ENCODE results near the gene SV2C.

The SV2C gene

GRCh38 chr5:76289692-76290091 lies 206.5 kb downstream of the SV2C start:
- TF ChIP-seq CTCF (IDR thresholded peaks at IDR 0.05; ENCODE audit: low read depth, low read length, missing control alignments), result no peak
- in situ Hi-C loops (cut with HindIII; ENCODE audit: low pct_ligation_motif_present, low sequenced_read_pairs), result no loop called here

GRCh38 chr5:76290321-76290757 lies 207.2 kb downstream of the SV2C start:
- H3K4me3 ChIP-seq (ENCODE audit: low read depth, low read length), result no peak overlapping the region
- H3K36me3 ChIP-seq (replicated peaks), result no peaks in the 10 kb centered on the region
- no peak for DNase-seq
- in situ Hi-C loops (cut with HindIII; ENCODE audit: low pct_ligation_motif_present, low sequenced_read_pairs), result no loop called here
- H3K27ac ChIP-seq, result no peak overlapping the region
- TF ChIP-seq CTCF (IDR thresholded peaks at IDR 0.05; ENCODE audit: low read depth, low read length, missing control alignments), result no peak
- H3K27me3 ChIP-seq (replicated peaks), result no peaks in the 10 kb centered on the region

More at GRCh38 chr5:76289692-76290091, 206.5 kb downstream of the SV2C start:
- Histone ChIP-seq H3K36me3 (replicated peaks) (no peaks in the 10 kb centered on the region), H3K4me3 (ENCODE audit: low read depth, low read length) (no peak overlapping the region), H3K27ac (no peak overlapping the region), H3K27me3 (replicated peaks) (no peaks in the 10 kb centered on the region)
- no peak for DNase-seq

- Histone ChIP-seq H3K36me3 (replicated peaks) (no peaks in the 10 kb centered on the region), H3K4me3 (ENCODE audit: low read depth, low read length) (no peak overlapping the region), H3K27ac (no peak overlapping the region), H3K27me3 (replicated peaks) (no peaks in the 10 kb centered on the region)
- no peak for DNase-seq
- TF ChIP-seq CTCF (IDR thresholded peaks at IDR 0.05; ENCODE audit: low read depth, low read length, missing control alignments), result no peak
- in situ Hi-C loops (cut with HindIII; ENCODE audit: low pct_ligation_motif_present, low sequenced_read_pairs), result no loop called here
Observed at GRCh38 chr5:76291305-76292077, 208.3 kb downstream of the SV2C start.

GRCh38 chr5:76292620-76293322 lies 209.6 kb downstream of the SV2C start:
- in situ Hi-C loops (cut with HindIII; ENCODE audit: low pct_ligation_motif_present, low sequenced_read_pairs), result no loop called here
- no peak for DNase-seq
- Histone ChIP-seq H3K27ac (no peak overlapping the region), H3K36me3 (replicated peaks) (no peaks in the 10 kb centered on the region), H3K27me3 (replicated peaks) (no peaks in the 10 kb centered on the region), H3K4me3 (ENCODE audit: low read depth, low read length) (no peak overlapping the region)
- TF ChIP-seq CTCF (IDR thresholded peaks at IDR 0.05; ENCODE audit: low read depth, low read length, missing control alignments), result no peak

GRCh38 chr5:76294573-76294972 lies 211.4 kb downstream of the SV2C start:
- Histone ChIP-seq H3K4me3 (ENCODE audit: low read depth, low read length) (no peak overlapping the region), H3K36me3 (replicated peaks) (no peaks in the 10 kb centered on the region), H3K27ac (no peak overlapping the region), H3K27me3 (replicated peaks) (no peaks in the 10 kb centered on the region)
- in situ Hi-C loops (cut with HindIII; ENCODE audit: low pct_ligation_motif_present, low sequenced_read_pairs), result no loop called here
- peak; percentile 29 for DNase-seq
- TF ChIP-seq CTCF (IDR thresholded peaks at IDR 0.05; ENCODE audit: low read depth, low read length, missing control alignments), result no peak

Measured in brain microvascular endothelial cell (primary cell).